Lung (tissue), 12 donors: ENCODE measurements around the gene GTPBP4. TPM values are rescaled to one million over a fixed set of nuclear protein-coding genes. Genes with fewer than 3 reads are reported as not detected.
A peak's percentile ranks its signal among the peaks of the same experiment; 100 is the strongest.

Experiments
- ATAC-seq: fragments of 200-7000 bp; cut with Tn5 transposase; one replicate; pipeline ENCODE4 v1.9.1; 2020; ENCODE audit warnings: moderate number of reproducible peaks; ENCODE audit not compliant: insufficient read depth, low FRiP score
- DNase-seq, 3 donors: peaks; one replicate each; pipeline ENCODE4 v3.0.0-alpha.2; 2013 to 2017
- H3K27ac ChIP-seq, 2 donors: one replicate each; pipeline ENCODE4 v1.5.1; 2013; ENCODE audit warnings: mild to moderate bottlenecking in 2 of 2, moderate library complexity in 2 of 2, control low read depth in 1 of 2, inconsistent platforms in 1 of 2, low read depth in 1 of 2, low read length in 1 of 2
- H3K27me3 ChIP-seq, 3 donors: one replicate each; pipeline ENCODE4 v1.5.1; 2013; ENCODE audit warnings: low read length in 2 of 3; ENCODE audit not compliant: control insufficient read depth in 3 of 3, insufficient read depth in 3 of 3
- H3K36me3 ChIP-seq, 4 donors: one replicate each; pipeline ENCODE4 v1.5.1; 2013; ENCODE audit warnings: low read length in 4 of 4, mild to moderate bottlenecking in 1 of 4, moderate library complexity in 1 of 4; ENCODE audit not compliant: control insufficient read depth in 4 of 4, insufficient read depth in 4 of 4
- H3K4me1 ChIP-seq, 5 donors: one replicate each; pipeline ENCODE4 v1.5.1; 2013; ENCODE audit warnings: low read length in 5 of 5, mild to moderate bottlenecking in 2 of 5, moderate library complexity in 1 of 5; ENCODE audit not compliant: control insufficient read depth in 5 of 5, insufficient read depth in 5 of 5
- H3K4me3 ChIP-seq: one replicate; pipeline ENCODE4 v1.5.1; 2013; ENCODE audit warnings: mild to moderate bottlenecking, control low read depth, moderate library complexity
- H3K9ac ChIP-seq, 2 donors: one replicate each; pipeline ENCODE4 v1.5.1; 2013; ENCODE audit warnings: low read length in 2 of 2, control low read depth in 1 of 2; ENCODE audit not compliant: insufficient read depth in 1 of 2
- H3K9me3 ChIP-seq, 4 donors: one replicate each; pipeline ENCODE4 v1.5.1; 2013; ENCODE audit warnings: low read length in 3 of 4, mild to moderate bottlenecking in 1 of 4, moderate library complexity in 1 of 4; ENCODE audit not compliant: control insufficient read depth in 4 of 4, insufficient read depth in 3 of 4
- WGBS, 2 donors: extraction: QIAGEN DNeasy Blood & Tissue Kit; methylation state at CpG; one replicate each; pipeline ENCODE4 v1.1.7; 2013; 5-methylcytosine and 5-hydroxymethylcytosine counted together
- polyA plus RNA-seq, 2 donors: library from polyadenylated mRNA; stranded (reverse); fragments of 200-250 nt; gene quantifications; one replicate each; pipeline ENCODE4 v1.2.1, GENCODE V29; 2013
- total RNA-seq, 2 donors: library from RNA; depleted of rRNA in 1 of 2; stranded (reverse); fragments of >200 nt in 1 of 2; gene quantifications; one replicate each; pipeline ENCODE4 v1.2.1, GENCODE V29; 2014 to 2021
- TF ChIP-seq, protein P1 (sequence below): IDR thresholded peaks from 2 replicates; pipeline ENCODE4 v1.5.1; 2012; ENCODE audit warnings: mild to moderate bottlenecking; ENCODE audit errors: control extremely low read depth, extremely low read depth
- donor health status: control.
- donor health status: control.
- donor health status: Bipolar disorder and iron deficiency.
- donor health status: healthy.
- donor health status: DM: yes; HTN: yes; CAD: no.

The GTPBP4 gene
- total and polyA plus RNA-seq, 4 donors = 17.6 to 43.6 (median 39.1) TPM

GRCh38 chr10:986137-986825, 2.0 kb upstream of the GTPBP4 start:
- TF ChIP-seq, protein P1, sequence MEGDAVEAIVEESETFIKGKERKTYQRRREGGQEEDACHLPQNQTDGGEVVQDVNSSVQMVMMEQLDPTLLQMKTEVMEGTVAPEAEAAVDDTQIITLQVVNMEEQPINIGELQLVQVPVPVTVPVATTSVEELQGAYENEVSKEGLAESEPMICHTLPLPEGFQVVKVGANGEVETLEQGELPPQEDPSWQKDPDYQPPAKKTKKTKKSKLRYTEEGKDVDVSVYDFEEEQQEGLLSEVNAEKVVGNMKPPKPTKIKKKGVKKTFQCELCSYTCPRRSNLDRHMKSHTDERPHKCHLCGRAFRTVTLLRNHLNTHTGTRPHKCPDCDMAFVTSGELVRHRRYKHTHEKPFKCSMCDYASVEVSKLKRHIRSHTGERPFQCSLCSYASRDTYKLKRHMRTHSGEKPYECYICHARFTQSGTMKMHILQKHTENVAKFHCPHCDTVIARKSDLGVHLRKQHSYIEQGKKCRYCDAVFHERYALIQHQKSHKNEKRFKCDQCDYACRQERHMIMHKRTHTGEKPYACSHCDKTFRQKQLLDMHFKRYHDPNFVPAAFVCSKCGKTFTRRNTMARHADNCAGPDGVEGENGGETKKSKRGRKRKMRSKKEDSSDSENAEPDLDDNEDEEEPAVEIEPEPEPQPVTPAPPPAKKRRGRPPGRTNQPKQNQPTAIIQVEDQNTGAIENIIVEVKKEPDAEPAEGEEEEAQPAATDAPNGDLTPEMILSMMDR = no peak
- Histone ChIP-seq H3K4me3 (no peak overlapping the region), H3K9ac (no peak overlapping the region), H3K4me1 (peaks cover 8 to 15% (median 13%) of the 10 kb centered on the region in 5 donors), H3K27me3 (no peaks in the 10 kb centered on the region), H3K9me3 (no peaks in the 10 kb centered on the region), H3K36me3 (peaks cover 0 to 4% (median under 1%) of the 10 kb centered on the region in 4 donors), H3K27ac (peak overlapping the region in 1 of 2 donors; percentile 86)
- peak; percentile 58 to 87 (median 73) for DNase-seq
- WGBS, 2 donors = 69 to 84% methylated on average over 7 of the region's 7 CpGs
- ATAC-seq = peak; percentile 4

GRCh38 chr10:986881-987619, 1.2 kb upstream of the GTPBP4 start:
- TF ChIP-seq, protein P1 = no peak
- peak overlapping the region; percentile 98 for H3K4me3 ChIP-seq
- peak overlapping the region; percentile 90 to 95 for H3K9ac ChIP-seq
- peaks cover 0 to 4% (median under 1%) of the 10 kb centered on the region in 4 donors for H3K36me3 ChIP-seq
- no peaks in the 10 kb centered on the region for H3K27me3 ChIP-seq
- no peaks in the 10 kb centered on the region for H3K9me3 ChIP-seq
- peaks cover 8 to 15% (median 13%) of the 10 kb centered on the region in 5 donors for H3K4me1 ChIP-seq
- WGBS, 2 donors = 63 to 65% methylated on average over 14 of the region's 14 CpGs
- DNase-seq (no peak), ATAC-seq (no peak)
- H3K27ac ChIP-seq = peak overlapping the region; percentile 91 to 98

DNA sequence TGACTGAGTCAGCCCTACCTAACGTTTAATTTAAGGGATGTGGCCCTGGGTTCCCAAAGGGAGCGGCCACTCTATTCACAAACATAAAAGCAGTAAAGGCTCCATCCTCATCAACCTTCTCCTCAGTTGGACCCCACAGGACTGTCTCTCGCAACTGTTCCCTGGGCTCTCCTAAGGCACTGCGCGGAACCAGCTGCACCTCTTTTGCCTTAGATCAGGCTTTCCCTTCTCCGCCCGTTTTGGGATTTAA, 689 bp upstream of the GTPBP4 start:
- H3K9ac ChIP-seq = peak overlapping the region; percentile 90 to 95
- H3K4me3 ChIP-seq = peak overlapping the region; percentile 98
- ATAC-seq = no peak
- TF ChIP-seq, protein P1 = no peak
- H3K27ac ChIP-seq = peak overlapping the region; percentile 91 to 98
- H3K9me3 ChIP-seq = no peaks in the 10 kb centered on the region
- no peak for DNase-seq
- H3K4me1 ChIP-seq = peaks cover 8 to 15% (median 13%) of the 10 kb centered on the region in 5 donors
- H3K36me3 ChIP-seq = peaks cover 0 to 4% (median under 1%) of the 10 kb centered on the region in 4 donors
- H3K27me3 ChIP-seq = no peaks in the 10 kb centered on the region
- WGBS, 2 donors = 4 to 8% methylated on average over 7 of the region's 7 CpGs
